LNCAP (cell line): ENCODE data around the gene PTCD2.

Experiments used
- TF ChIP-seq, protein P1 (sequence below): fragments of 450-650 bp; IDR thresholded peaks from 2 replicates; pipeline ENCODE4 v1.5.1; 2017; ENCODE audit warnings: mild to moderate bottlenecking

The PTCD2 gene

GRCh38 chr5:72387985-72388384 is 67.8 kb downstream of the PTCD2 start:
- TF ChIP-seq, protein P1, sequence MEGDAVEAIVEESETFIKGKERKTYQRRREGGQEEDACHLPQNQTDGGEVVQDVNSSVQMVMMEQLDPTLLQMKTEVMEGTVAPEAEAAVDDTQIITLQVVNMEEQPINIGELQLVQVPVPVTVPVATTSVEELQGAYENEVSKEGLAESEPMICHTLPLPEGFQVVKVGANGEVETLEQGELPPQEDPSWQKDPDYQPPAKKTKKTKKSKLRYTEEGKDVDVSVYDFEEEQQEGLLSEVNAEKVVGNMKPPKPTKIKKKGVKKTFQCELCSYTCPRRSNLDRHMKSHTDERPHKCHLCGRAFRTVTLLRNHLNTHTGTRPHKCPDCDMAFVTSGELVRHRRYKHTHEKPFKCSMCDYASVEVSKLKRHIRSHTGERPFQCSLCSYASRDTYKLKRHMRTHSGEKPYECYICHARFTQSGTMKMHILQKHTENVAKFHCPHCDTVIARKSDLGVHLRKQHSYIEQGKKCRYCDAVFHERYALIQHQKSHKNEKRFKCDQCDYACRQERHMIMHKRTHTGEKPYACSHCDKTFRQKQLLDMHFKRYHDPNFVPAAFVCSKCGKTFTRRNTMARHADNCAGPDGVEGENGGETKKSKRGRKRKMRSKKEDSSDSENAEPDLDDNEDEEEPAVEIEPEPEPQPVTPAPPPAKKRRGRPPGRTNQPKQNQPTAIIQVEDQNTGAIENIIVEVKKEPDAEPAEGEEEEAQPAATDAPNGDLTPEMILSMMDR, result no peak

DNA sequence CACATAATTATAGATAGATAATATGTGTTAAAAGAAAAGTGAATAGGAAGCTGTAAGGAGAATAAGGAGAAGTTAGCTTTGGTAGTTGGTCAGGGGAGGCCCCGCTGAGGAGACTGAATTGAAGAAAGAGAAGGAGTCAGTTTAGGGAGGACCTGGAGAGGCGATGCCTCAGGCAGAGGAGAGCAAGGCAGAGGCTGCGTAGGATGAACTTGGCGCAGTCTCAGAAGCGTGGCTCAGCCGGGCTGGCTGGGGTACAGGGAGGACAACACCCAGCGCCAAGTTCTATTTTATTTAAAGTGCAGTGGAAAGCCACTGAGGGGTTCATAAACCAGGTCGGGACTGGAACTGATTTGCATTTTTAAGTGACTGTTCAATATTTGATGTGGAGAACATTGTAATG is 68.5 kb downstream of the PTCD2 start:
- TF ChIP-seq, protein P1, result no peak

DNA sequence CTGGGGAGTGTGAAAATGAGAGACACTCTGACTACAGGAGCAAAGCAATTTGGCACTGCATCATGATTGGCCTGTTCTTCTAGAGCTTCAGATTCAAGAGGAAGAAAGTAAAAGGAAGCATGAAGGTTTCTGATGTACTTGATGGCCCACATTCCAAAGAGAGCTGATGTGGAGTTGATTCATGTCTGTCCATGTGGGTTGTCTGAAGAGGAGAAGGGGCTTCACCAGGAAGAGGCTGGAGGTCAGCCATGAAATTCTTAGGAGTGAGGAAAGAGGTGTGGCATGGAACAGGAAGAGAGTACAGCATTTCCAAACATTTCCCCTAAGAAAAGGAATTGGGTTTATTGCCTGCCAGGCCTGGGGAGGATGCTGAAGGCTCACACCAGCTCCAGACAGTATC is 70.7 kb downstream of the PTCD2 start:
- TF ChIP-seq, protein P1, result no peak

GRCh38 chr5:72392326-72392733 is 72.2 kb downstream of the PTCD2 start:
- TF ChIP-seq, protein P1, result no peak

DNA sequence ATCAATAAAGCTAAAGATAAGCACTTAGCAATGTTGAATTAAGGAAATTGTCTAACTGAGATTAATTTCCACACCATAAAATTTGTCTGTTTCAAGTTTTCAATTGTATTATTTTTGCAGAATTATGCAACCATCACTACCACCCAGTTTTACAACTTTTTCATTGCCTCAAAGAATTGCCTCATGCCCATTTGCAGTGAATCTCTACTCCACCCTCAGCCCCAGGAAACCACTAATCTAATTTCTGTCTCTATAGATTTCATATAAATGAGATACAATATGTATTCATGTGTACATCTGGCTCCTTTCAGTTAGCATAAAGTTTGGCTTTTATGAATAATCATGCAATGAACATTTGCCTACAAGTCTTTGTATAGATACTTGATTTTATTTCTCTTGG is 72.9 kb downstream of the PTCD2 start:
- TF ChIP-seq, protein P1, result no peak

- TF ChIP-seq, protein P1, result peak; percentile 25; the same call in 1 of the 2 replicates
Observed at GRCh38 chr5:72394688-72395087, 74.5 kb downstream of the PTCD2 start.

- TF ChIP-seq, protein P1, result no peak
Observed at GRCh38 chr5:72397836-72398235, 77.7 kb downstream of the PTCD2 start.

- TF ChIP-seq, protein P1, result no peak
Observed at GRCh38 chr5:72400950-72401349, 80.8 kb downstream of the PTCD2 start.
